BLaER1 treated with 17β-estradiol and CSF1 and Interleukin-3, amounts not matched to agents 10 nM and 100 nM (cell line): ENCODE measurements around the gene CBLB.

Experiments
- H3K27ac ChIP-seq, 11 experiments: shearing (Covaris generic); formaldehyde crosslinking; 2 replicates each; pipeline ENCODE4 v1.8.1; 2022
- H3K27me3 ChIP-seq, 11 experiments: shearing (Covaris generic); formaldehyde crosslinking; 2 replicates each; pipeline ENCODE4 v1.8.1; 2022
- H3K36me3 ChIP-seq, 11 experiments: shearing (Covaris generic); formaldehyde crosslinking; 2 replicates each; pipeline ENCODE4 v1.8.1; 2022
- H3K4me1 ChIP-seq, 10 experiments: shearing (Covaris generic); formaldehyde crosslinking; 2 replicates each; pipeline ENCODE4 v1.8.1; 2022
- H3K4me2 ChIP-seq, 11 experiments: shearing (Covaris generic); formaldehyde crosslinking; 2 replicates each; pipeline ENCODE4 v1.8.1; 2022
- H3K4me3 ChIP-seq, 10 experiments: shearing (Covaris generic); formaldehyde crosslinking; 2 replicates each; pipeline ENCODE4 v1.8.1; 2022
- H3K9ac ChIP-seq, 11 experiments: shearing (Covaris generic); formaldehyde crosslinking; 2 replicates each; pipeline ENCODE4 v1.8.1; 2022
- H3K9me3 ChIP-seq, 11 experiments: shearing (Covaris generic); formaldehyde crosslinking; replicated peaks in 1 of 11; 2 replicates each; pipeline ENCODE4 v1.8.1; 2022
- H4K20me1 ChIP-seq, 11 experiments: shearing (Covaris generic); formaldehyde crosslinking; 2 replicates each; pipeline ENCODE4 v1.8.1; 2022
- Cebpa-rat ChIP-seq, 11 experiments: shearing (Covaris generic); IDR thresholded peaks; 2 replicates each; pipeline ENCODE4 v1.8.1; 2022

The CBLB gene

GRCh38 chr3:105615814-105616213, 253.0 kb downstream of the CBLB start:
- H3K27ac ChIP-seq, result no peak overlapping the region
- H3K4me1 ChIP-seq, result no peaks in the 10 kb centered on the region
- H4K20me1 ChIP-seq, result no peaks in the 10 kb centered on the region
- no peaks in the 10 kb centered on the region for H3K9me3 ChIP-seq
- TF ChIP-seq Cebpa-rat (IDR thresholded peaks at IDR 0.05), result no peak
- H3K27me3 ChIP-seq, result no peaks in the 10 kb centered on the region
- H3K4me3 ChIP-seq, result no peak overlapping the region
- H3K4me2 ChIP-seq, result no peak overlapping the region
- no peak overlapping the region for H3K9ac ChIP-seq
- no peaks in the 10 kb centered on the region for H3K36me3 ChIP-seq

GRCh38 chr3:105614288-105615030, 254.4 kb downstream of the CBLB start:
- Histone ChIP-seq H4K20me1 (no peaks in the 10 kb centered on the region), H3K36me3 (no peaks in the 10 kb centered on the region), H3K9ac (no peak overlapping the region), H3K4me1 (no peaks in the 10 kb centered on the region), H3K27me3 (no peaks in the 10 kb centered on the region), H3K4me2 (no peak overlapping the region), H3K4me3 (no peak overlapping the region), H3K9me3 (no peaks in the 10 kb centered on the region), H3K27ac (no peak overlapping the region)
- no peak for TF ChIP-seq Cebpa-rat (IDR thresholded peaks at IDR 0.05)

DNA sequence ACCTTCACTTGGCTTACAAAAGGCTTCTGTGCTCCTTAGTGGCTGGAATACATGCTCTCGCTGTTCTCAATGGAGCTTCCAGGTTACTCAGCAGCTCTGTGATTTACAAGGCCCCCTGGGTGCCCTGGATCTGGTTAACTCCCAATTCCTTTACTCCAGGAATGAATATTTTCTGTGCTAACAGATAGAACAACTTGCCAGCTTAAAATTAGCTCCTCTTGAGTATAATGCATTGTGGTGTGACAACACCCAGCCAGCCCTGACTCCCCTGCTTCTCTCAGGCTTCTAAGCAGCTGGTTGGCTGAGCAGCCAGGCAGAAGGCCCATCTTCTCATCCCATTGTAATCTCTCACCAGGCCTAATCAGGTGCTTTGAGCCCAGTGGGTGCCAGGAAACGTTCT, 255.7 kb downstream of the CBLB start:
- Histone ChIP-seq H3K4me2 (no peak overlapping the region), H3K27me3 (no peaks in the 10 kb centered on the region), H3K4me3 (no peak overlapping the region), H3K4me1 (no peaks in the 10 kb centered on the region), H3K9me3 (no peaks in the 10 kb centered on the region), H3K36me3 (no peaks in the 10 kb centered on the region), H3K27ac (no peak overlapping the region), H4K20me1 (no peaks in the 10 kb centered on the region), H3K9ac (no peak overlapping the region)
- no peak for TF ChIP-seq Cebpa-rat (IDR thresholded peaks at IDR 0.05)

DNA sequence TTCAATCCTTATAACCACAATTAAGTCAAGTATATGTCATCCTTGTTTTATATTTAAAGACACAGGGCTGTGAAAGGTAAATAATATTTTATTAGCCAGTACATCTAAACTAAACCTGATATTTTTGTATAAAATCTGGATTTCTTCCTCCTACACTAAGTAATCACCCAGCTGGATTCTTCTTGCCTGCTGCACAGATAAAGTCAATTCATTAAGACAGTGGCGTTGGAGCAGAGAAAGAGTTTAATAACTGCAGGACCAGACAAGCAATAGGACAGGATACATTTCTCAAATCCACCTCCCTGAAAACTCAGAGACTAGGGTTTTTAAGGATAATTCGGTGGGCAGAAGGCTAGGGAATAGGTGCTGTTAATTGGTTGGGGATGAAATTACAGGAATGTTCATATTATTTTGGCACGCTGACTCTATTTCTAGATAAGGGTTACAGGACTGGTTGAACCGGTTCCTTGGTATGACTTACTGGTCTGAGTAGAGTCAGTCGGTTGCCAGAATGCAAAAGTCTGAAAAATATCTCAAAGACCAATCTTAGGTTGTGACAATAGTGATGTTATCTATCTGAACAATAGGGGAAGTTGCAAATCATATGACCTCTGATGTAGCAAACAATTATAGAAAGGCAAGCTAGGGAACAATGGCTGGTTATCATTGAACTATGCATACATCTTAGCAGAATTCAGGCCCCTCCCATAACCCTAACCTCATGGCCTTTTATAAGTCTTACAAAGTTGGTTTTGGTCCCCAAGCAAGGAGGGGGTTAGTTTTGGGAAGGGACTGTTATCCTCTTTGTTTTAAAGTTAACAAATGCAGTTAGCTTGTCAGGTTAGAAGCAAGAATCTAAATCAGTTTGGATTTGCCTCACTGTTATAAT, 257.3 kb downstream of the CBLB start:
- no peak for TF ChIP-seq Cebpa-rat (IDR thresholded peaks at IDR 0.05)

GRCh38 chr3:105610473-105610872, 258.3 kb downstream of the CBLB start:
- Histone ChIP-seq H3K27me3 (no peaks in the 10 kb centered on the region), H3K9ac (no peak overlapping the region), H3K36me3 (no peaks in the 10 kb centered on the region), H3K4me2 (no peak overlapping the region), H3K4me1 (no peaks in the 10 kb centered on the region), H3K27ac (no peak overlapping the region), H3K9me3 (no peaks in the 10 kb centered on the region), H4K20me1 (no peaks in the 10 kb centered on the region), H3K4me3 (no peak overlapping the region)
- TF ChIP-seq Cebpa-rat (IDR thresholded peaks at IDR 0.05), result no peak

More for the DNA sequence above, 257.3 kb downstream of the CBLB start:
- H3K4me2 ChIP-seq, result no peak overlapping the region
- H3K9me3 ChIP-seq, result no peaks in the 10 kb centered on the region
- H3K4me1 ChIP-seq, result no peaks in the 10 kb centered on the region
- H3K27ac ChIP-seq, result no peak overlapping the region
- H3K4me3 ChIP-seq, result no peak overlapping the region
- H3K9ac ChIP-seq, result no peak overlapping the region
- H3K27me3 ChIP-seq, result no peaks in the 10 kb centered on the region
- no peaks in the 10 kb centered on the region for H4K20me1 ChIP-seq
- H3K36me3 ChIP-seq, result no peaks in the 10 kb centered on the region

DNA sequence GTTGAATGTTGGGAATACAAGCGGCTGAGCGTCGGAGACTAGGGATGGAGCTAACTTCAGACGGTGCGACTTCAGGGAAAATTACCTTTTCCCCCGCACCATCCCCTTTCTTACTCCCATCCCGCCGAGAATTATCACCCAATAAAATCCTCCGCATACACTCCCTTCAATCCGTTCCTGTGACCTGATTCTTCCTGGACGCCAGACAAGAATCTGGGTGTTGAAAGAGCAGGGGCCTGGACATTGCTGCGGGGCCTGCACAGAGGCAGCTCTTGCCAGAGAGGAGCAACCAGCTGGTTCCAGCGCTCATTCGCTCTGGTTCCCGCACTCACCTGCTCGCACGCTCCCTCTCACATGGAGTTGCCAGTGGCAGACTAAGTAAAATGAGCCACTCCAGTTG, 260.2 kb downstream of the CBLB start:
- H3K27me3 ChIP-seq, result no peaks in the 10 kb centered on the region
- H3K4me2 ChIP-seq, result no peak overlapping the region
- H3K4me3 ChIP-seq, result no peak overlapping the region
- no peaks in the 10 kb centered on the region for H3K4me1 ChIP-seq
- no peaks in the 10 kb centered on the region for H3K9me3 ChIP-seq
- H3K36me3 ChIP-seq, result no peaks in the 10 kb centered on the region
- no peak overlapping the region for H3K27ac ChIP-seq
- TF ChIP-seq Cebpa-rat (IDR thresholded peaks at IDR 0.05), result no peak
- H4K20me1 ChIP-seq, result no peaks in the 10 kb centered on the region
- no peak overlapping the region for H3K9ac ChIP-seq

DNA sequence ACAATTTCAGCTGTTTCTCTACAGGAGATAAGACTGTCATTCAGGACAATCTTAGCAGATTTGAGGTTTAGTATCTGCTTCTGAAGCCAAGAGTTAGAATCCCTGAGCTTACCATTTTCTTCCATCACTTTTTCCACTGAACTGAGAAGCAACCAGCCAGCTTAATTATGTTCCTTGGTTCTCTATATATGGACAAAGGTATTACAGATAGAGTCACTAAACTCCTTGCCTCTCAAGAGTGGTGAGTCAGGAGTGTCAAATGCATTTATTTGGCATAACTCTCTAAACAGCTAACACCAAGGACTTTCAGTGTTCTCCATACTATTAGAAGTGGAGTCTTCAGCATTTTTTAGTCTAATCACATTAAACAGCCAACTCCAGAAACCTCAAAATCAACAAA, 262.8 kb downstream of the CBLB start:
- H3K27ac ChIP-seq, result no peak overlapping the region
- H3K9me3 ChIP-seq, result no peaks in the 10 kb centered on the region
- no peaks in the 10 kb centered on the region for H3K36me3 ChIP-seq
- no peak for TF ChIP-seq Cebpa-rat (IDR thresholded peaks at IDR 0.05)
- no peaks in the 10 kb centered on the region for H3K27me3 ChIP-seq
- H3K4me2 ChIP-seq, result no peak overlapping the region
- H3K4me3 ChIP-seq, result no peak overlapping the region
- no peak overlapping the region for H3K9ac ChIP-seq
- no peaks in the 10 kb centered on the region for H4K20me1 ChIP-seq
- H3K4me1 ChIP-seq, result no peaks in the 10 kb centered on the region
